Dermis microvascular lymphatic vessel endothelial cell (primary cell): ENCODE measurements around the gene VTI1A. TPM values are rescaled to one million over a fixed set of nuclear protein-coding genes. Genes with fewer than 3 reads are reported as not detected.
A peak's percentile ranks its signal among the peaks of the same experiment; 100 is the strongest.

Source experiments
- DNase-seq, 2 donors: peaks; one replicate each; pipeline versions ENCODE4 v3.0.0 to v3.0.0-alpha.2; 2010; ENCODE audit warnings: low read depth in 2 of 2
- total RNA-seq: library from RNA; depleted of rRNA; stranded (reverse); fragments of >200 nt; gene quantifications from 2 replicates; pipeline ENCODE4 v1.2.1, GENCODE V29; 2014

The VTI1A gene
- total RNA-seq, 1 donor from 2014 or later = 13.6 TPM

DNA sequence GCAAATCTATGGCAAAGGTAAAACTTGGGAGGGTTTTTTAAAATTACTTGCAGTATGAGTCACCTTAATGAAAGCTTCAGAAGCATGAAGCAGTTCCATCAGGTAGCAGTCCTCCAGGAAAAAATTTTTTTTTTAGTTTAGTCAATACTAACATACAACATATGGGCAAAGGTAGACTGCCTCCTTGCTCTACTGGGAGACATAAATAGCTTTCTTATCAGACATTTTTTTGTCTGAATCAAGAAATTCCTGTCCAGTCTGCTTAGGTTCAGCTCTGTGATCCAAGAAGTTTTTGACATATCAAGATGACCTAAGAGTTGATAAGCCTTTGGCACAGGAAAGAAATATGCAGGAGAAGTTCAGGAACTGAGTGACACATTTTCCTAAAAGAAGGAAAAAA lies 331.6 kb downstream of the VTI1A start:
- DNase-seq = peak in 1 of 2 donors; percentile 23

DNA sequence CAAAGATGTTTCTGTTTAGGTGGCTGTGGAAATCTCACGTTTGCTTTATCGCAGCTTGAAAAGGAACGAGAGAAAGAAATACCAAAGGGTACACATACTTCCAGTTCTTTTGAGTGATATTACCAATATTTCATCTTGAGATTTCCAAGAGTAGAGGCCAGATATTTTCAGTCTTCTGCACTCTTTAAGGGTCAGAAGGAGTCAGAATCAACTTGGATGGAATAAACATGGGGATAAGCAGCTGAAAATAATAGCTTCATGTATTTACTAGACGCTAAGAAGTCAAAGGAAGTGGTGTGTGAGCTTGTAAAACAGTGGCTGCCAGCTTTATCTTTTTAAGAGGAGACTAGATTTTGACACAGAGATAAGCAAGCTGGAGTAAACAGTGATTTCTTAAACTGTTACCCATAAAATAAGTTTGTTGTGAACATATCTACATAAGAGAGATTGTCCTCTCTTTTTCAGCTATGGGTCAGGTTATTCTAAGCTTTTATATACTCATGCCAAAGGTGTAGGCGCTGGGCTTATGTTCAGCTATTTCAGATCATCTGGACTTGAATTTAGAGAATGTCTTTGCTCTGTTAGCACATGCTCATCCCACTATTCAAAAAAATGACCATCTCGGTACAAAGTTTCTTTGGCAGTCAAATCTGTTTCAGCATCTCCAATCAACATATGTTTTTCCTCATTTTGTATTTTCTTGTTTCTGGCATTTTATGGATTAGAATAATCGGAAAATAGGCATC lies 332.2 kb downstream of the VTI1A start:
- no peak for DNase-seq

DNA sequence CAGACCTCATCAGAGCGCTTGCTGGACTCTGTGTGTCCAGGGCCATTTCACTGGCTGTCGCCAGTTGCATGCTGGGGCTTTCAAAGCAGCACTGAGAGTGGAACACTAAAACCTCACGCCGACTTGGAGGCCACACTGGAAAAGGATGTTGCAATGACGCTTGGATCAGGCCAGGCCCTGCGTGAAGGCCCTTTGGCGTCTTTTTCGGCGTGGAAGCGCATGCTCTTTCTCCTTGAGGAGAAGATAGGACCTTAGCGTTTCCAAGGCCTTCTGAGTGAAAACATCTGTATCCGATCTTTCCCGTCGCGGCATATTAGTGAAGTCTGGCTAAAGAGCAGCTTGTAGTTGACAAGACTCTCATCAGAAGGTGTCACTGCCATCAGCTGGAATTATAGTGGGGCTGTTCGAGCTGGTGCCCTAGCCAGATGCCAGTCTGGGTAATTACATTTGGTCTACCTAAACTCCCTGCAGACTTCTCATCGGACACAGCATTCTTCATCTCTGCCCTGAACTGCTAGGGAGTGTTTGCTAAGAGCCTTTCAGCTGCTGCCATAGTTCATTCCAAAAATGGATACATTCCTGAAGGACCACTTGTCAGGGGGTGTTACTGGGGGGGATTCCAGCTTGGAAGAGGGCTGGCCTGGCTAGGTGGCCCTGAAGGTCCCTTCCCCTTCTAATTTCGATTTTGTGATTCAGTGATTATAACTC lies 335.3 kb downstream of the VTI1A start:
- DNase-seq = no peak

DNA sequence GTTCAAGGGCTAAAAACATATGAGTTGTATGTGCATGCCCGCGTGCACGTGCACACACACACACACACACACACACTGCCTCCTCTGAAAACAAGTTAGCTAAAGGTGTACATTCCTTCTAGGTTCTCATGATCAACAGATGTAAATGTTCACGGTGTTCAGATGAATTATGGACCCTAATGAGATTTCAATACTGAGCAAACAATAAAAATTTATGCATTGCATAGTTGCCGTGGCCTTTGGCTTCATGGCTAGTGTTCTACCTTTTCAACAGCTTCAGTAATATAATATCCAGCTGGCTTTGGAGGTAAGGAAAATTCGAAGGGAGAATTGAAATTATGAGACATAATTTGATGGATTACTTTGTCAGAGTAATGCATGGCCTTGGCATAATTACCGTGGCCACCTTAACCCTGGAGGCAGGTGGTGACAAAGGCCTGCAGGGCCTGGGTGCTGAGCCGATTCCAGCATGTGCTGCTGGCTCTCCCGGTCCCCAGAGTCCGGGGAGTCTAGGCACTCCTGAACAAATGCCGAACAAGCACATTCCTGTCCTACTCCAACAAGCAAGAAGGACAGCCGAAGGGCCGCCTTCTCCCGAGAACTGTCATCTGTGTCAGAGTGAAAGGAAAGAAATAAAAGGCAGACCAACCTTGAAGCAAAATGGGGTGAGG lies 336.5 kb downstream of the VTI1A start:
- no peak for DNase-seq

DNA sequence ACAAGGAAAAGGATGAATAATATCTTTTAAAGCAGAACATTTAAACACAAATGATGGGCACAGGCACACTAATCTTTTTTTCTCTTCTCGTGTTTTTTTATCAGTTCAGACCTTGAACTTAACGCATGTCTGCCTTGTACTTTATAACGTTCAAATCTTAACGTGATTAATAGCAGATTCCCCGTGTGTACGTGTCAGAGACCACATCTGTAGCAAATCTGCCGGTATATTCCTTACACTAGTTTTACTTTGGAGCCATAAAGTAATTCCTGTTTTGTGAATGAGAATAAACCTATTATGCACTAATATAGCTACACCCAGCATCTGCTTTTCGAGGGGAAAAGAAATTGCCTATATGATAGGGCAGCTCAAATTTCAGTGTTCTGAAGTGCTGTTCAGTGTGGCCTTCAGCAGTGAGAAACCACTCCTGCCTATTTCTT lies 337.0 kb downstream of the VTI1A start:
- no peak for DNase-seq

DNA sequence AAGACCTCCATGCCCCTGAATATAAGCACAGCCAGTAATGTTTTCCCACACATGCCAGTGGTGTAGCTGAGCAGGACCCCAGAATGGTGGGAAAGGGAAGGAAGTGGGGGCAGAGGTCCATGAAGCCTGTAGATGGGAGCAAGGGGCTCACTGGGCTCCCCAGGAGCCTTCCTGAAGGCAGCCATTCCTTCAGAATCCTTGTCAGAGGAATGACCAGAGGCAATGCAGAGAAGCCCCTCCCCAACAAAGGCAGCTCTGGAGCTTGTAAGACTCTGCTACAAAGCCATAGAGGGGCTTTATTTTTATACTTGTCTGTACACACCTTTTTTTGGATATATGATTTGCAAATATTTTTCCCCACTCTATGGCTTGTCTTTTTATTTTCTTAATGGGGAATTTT lies 338.1 kb downstream of the VTI1A start:
- no peak for DNase-seq

DNA sequence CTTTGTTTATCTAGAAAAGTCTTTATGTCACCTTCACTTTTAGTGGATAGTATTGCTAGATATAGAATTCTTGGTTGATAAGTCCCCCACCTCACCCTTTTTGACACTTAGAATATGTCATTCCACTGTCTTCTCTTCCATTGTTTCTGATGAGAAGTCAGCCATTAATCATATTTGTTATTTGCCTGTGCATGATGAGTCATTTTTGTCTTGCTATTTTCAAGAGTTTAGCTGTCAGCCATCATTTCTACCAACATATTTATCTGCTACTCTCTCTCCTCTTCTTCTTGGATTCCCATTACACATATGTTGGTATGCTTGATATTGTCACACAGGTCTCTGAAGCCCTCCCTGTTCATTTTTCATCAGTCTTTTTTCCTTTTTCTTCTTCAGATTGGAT lies 342.2 kb downstream of the VTI1A start:
- DNase-seq = no peak

DNA sequence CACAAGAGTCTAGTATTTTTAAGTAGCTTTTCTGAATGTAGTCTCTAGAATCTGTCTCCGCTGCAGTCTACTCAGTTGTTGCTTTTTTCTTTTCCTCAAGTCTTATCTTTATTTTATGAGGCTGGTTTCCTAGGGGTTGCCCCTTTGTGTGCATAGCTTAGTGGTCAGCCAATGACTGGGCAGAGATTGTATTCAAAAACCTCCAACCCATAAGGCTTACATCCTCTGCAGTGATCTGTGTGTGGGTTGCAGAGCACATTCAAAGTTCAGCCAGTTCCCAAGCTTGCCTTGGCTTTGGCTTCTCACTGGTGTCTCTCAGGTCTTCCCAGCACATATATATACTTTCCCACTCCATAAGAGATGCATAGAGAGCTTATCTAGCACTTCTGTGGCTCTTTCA lies 343.0 kb downstream of the VTI1A start:
- no peak for DNase-seq

DNA sequence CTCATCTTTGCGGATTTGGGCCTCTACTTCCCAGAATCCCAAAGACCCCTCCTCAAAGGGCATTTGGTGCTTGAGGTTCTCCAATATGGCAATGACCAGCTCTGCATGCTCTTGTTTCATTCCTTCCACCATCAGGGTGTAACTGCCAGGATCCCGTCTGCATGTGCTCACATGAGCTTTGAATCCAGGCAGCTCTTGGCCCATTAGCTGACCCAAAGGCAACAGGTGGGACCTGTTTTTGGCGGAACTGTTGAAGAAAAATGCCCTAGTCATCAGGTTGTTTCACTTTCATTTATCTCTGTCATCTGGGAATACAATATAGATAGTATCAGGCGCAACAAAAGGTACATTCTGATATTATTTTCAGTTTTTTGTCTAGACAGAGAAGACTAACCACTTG lies 343.9 kb downstream of the VTI1A start:
- no peak for DNase-seq

DNA sequence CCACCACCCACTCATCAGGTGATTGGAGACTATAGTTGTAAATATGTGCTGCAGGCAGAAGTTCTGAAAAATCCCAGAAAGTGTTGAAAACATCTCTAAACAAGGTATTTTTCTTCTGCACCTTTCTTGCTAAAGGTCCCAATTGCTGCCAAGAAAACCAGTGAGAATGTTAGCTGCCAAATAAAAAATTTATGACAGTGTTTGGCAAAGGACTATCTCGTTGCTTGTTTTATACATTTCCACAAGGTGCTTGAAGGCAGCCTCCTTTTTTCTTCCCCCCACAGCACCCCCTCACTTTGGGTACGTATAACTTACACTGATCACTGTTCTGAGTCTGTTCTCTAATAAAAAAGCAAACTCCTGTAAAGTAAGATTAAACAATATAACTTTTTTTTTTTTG lies 344.4 kb downstream of the VTI1A start:
- DNase-seq = no peak

DNA sequence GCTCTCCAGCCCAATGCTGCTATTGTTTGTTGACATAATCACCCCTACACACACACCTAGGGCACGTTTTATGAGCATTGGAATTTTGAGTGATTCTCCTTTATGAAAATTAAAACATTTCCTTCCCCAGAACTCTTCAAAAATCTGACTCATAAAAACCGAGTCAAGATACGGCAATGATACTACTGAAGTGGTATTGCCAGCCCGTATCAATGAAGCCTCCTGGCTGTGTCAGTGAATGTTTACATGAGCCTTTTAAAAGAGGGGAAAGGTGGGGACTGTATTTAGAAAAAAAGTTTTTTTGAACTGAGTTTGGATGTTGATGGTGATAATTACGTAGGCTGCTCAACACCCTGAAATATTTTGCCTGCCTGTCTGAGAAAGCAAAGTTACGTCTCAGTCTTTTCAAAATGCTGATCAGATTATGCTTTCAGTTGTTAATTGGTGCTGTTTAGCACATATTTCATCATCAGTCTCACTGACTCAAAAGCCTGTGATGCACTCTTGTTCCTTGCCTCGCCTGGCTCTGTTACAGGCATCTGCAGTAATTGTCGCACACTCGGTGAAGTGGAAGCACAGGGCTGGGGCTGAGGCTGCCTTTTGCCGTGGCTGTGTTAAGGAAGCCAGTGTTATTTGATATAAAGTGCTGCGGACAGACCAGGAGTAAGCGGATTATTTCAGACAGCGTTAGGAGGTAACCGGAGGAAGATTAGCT lies 345.6 kb downstream of the VTI1A start:
- no peak for DNase-seq

DNA sequence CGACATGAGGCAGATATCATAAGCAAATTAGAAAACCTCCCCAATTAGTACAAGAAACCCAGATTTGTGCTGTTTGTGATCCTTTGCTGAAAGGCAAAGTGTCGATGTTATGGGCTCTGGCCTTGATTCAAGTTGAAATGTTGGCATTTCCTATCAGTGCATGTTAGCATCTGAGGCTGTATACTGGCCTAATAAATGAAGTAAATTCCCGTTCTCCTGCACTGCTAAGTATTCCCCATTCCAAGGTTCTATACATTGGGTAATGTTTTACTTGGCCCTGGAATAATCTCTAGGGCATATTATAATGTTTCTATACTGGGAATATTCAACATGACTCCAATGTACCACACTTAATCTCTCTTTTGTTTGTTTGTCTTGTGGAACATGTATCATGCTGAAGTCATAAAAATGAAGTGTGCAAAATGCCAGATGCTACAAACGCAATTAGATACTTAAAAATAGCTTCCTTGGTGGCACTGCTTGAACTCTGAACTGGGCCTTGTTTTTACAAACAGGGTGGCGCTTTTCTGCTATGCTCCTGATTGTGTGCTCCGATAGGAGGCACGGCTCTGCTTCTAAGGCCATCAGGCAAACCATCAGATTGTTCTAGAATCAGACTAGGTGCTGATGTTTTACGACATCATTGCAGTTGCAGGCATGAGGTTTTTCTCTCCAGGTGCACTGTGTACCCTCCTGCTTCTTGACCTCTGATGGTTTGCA lies 346.3 kb downstream of the VTI1A start:
- DNase-seq = no peak

DNA sequence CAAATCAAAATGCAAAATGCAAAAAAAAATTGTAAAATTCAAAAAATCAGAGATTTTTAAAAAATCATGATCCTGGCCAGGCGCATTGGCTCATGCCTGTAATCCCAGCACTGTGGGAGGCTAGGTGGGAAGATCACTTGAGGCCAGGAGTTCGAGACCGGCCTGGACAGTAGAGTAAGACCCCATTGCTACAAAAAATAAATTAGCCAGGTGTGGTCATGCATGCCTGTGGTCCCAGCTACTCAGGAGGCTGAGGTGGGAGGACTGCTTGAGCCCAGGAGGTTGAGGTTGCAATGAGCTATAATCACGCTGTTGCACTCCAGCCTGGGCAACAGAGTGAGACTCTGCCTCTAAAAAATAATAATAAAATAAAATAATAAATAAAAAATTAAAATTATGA lies 347.2 kb downstream of the VTI1A start:
- no peak for DNase-seq

DNA sequence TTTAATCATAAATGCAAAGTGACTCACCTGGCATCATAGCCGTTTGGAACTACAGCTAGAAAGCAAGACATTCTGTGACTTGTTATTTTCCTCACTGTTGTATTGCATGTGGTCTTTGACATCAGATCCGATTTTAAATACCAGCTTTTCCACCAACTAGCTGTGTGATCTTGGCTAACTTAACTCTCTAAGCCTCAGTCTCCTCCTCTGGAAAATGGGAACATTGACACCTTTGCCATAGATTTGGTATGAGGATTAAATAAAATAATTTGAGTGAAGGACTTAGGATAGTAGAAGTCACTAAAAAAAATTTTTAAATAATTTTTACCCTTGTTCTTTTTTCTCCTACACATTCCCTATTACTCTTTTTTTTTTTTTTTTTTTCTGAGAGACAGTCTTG lies 348.1 kb downstream of the VTI1A start:
- DNase-seq = no peak

DNA sequence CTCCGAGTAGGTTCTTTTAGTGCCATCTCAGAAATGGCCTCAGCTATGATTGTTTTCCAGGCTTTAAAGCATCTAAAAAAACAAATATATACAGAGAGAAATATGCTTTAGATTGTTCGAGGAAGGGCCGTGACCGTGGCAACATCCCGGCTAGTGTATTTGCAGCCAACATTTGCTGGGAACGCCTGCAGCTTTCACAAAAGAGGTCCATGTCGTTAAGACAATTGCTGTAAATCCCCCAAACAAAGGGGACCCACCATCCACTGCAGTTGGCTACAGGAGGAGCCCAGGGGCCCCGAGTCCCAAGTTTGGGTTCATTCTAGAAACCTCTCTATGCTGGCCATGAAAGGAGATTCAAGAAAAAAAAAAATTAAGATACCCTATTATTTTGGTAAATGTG lies 350.2 kb downstream of the VTI1A start:
- DNase-seq = no peak

DNA sequence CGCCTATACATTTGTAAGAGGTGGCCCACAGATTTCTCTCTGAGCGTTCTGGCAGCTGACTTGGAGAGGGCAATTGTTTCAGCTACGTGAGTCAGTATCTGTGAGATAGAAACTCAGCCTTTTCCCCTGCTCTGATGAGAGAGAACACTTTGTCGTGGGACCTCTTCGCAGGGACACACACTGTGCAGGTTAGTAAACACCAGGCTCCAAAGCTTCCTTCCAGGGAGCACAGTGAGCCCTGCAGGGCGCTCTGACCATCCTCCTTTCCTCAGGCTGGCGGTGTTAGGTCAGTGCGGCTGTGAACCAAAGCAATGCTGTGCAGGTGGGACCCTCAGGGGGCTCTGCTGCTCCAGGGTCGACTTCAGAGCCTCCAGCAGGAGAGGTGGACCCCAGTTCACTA lies 350.8 kb downstream of the VTI1A start:
- DNase-seq = no peak

DNA sequence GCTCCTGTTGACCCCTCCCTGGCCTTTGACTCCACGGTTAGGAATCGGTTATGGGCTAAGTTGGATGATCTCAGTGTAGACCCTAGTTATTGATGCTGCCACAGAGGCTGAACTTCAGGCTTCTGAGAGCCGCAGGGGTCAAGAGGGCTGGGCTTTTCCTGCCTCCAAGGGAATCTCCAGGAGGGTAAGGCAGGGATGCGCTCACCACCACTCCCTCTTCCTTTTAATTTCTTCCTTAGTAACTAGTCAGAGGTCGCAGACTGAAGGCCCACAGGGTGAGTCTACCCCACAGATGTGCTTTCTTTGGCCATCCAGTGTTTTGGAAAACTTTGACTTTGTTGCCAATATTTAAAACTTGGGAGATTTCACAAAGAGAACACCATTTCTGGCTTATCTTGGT lies 352.0 kb downstream of the VTI1A start:
- DNase-seq = no peak

DNA sequence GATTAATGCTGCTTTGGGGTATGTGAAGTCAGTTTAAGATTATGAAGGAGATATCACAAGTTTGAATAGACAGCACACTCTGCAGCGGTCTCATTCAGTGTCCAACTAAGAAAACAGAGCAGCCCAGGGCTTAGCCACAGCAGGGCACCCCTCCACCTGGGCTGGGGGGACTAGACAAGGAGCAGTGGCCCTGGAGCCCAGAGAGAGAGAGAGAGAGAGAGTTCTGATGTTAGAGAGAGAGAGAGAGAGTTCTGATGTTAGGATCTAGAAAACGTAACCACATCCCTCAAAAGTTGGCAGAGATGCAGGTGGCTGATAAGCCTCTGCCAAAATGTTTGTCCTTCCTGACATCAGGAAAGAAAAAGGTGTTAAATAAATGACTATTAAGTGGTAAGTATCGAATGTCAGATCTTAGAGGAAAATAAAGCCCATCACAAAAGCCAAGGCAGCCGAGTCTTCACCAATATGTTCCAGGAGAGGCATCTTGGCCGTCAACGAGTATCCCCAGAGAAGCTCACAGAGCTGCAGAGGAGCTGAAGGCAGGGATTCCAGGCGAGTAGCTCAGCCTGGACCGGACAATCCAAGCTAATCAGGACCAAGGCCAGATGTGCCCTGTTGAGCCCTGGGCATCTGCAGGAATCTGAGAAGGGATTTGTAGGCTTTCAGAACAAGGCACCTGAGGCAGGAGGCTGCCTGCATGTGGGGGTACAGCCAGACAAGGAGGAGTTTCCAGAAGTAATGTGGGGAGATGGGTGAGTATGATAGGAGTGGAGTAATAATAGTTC lies 352.9 kb downstream of the VTI1A start:
- DNase-seq = no peak

DNA sequence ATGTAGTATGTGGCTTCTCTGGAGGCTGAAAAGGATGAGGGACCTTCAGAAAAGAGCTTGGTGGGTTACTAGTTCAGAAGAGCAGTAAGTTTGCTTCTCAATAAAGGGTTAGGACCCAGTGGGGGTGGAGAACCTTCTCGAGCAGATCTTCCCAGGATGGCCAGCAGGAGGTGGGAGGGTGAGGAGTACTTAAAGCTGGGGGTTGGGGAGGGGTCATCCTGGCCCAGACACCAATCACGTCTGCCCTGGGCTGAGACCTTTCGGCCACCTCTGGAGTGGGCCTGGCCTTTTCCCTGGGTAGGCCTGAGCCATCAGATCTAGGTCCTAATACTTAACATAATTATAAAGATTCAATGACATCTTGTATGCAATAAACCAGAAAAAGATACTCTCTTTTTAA lies 354.0 kb downstream of the VTI1A start:
- no peak for DNase-seq

DNA sequence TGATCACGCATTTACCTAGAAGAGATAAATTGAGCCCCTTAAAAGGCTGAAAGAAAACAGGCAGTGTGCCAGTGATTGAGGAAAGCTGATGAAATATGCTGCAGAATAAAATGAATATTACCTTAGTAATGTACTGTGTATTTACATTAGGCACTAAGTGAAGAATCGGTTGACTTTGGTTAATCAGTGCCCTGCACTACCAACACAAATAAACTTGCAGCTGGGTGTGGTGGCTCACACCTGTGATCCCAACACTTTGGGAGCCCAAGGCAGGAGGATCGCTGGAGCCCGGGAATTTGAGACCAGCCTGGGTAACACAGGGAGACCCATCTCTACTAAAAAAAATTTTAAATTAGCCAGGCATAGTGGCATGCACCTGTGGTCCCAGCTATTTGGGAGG lies 354.7 kb downstream of the VTI1A start:
- DNase-seq = no peak
